NCI-H524 (cell line): Measurements from ENCODE around the gene HTRA3.

ENCODE experiments used
- DNase-seq, 2 experiments: peaks; one replicate each; lab custom pipeline; 2025; lab: John Stamatoyannopoulos, UW

HTRA3 gene

DNA sequence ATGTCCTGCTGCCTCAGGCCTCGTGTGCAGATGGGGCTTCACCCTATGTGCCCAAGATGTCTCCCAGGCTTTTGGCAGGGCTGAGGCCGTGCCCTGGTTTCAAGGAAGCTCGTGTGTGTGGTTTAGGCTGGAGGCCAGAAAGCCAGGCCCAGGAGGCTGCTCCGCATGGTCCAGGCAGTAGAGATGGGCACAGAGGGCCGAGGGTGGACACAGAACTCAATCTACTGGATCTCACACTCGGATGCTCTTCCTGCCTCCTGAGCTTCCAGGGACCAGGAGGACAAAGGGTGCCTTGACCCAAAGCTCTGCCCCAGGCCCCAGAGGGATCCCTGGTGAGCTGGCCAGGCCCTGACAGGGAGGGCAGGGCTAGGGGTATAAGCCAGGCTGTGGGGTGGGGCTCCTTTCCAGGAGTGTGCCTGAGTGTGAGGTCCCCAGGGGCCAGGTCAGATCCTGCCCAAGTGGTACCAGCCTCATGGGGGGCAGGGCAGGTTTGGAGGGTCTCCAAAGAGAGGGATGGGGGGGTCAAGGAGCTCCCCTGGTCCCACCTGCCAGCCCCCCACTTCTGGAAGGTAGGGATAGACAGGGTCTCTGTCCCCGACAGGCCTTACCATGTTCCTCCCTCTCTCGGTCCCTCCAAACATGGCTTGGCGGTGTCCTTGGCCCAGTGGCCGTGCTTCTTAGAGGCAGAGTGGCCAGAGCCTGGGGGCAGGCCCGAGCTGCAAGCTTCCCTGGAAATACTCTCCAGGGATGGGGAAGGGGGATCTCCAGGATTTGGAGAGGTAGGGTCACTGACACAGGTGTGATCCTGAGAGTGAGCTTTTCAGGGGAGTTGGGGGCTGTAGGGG, 23.8 kb downstream of the HTRA3 start:
- no peak for DNase-seq

DNA sequence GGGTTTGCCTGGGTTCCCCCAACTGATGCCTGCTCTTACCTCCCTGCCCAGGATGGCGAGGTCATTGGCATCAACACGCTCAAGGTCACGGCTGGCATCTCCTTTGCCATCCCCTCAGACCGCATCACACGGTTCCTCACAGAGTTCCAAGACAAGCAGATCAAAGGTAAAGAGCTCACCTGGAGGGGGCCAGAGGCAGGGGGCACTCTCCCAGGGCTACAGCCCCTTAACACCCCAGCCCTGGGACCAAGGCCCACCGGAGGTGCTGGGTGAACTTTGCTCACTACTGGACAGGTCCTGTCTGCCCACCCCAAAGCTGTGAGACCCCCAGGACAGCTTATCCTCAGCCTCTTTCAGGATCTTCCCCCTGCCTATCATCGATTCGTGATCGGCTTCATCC, 24.5 kb downstream of the HTRA3 start:
- no peak for DNase-seq

DNA sequence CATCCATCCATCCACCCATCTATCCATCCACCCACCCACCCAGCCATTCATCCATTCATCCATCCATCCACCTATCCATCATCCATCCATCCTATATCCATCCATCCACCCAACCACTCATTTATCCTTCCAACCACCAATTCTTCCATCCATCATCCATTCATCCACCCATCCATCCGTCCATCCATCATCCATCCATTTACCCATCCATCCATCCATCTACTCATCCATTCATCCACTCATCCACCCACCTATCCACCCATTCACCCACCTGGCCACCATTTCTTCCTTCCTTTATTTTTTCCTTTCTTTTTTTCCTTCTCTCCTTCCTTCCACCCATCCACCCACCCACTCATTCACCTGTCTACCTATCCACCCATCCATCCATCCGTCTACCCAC, 25.2 kb downstream of the HTRA3 start:
- no peak for DNase-seq

DNA sequence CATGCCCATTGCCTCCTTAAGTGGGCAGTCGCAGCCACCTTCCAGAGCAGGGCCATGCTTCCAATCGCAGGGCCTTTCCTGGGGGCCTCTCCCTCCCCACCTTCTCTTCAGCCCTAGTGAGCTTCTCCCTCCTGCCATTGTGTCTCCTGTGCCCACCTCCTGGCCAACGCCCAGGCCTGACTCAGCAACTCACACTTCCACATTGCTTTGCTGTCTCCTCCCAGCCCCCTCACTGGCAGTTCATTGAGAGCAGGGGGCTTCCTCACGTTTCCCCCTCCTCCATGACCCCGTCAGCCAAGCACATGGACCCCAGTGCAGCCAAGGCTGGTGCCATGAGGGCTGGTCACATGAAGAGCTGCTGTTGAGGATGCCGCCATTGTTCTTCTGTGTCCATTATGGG, 25.9 kb downstream of the HTRA3 start:
- no peak for DNase-seq

DNA sequence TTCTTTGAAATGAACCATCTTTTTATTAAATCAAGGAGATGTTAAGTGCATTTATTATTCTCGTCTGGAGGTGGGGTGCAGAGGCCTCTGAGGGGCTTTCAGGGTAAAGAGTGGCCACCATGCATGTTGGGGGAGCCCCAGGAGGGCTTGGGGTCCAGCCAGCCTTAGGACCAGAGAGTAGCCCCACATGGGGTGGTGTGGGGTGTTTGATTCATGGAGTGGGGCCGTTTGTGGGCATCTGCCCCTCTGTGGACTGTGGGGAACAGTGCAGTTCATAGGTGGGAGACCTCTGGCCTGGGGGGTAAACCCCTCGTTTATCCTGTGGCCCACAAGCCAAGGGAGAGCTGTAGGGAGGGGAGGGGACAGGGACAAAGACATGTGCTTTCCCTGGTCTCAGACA, 26.9 kb downstream of the HTRA3 start:
- no peak for DNase-seq

DNA sequence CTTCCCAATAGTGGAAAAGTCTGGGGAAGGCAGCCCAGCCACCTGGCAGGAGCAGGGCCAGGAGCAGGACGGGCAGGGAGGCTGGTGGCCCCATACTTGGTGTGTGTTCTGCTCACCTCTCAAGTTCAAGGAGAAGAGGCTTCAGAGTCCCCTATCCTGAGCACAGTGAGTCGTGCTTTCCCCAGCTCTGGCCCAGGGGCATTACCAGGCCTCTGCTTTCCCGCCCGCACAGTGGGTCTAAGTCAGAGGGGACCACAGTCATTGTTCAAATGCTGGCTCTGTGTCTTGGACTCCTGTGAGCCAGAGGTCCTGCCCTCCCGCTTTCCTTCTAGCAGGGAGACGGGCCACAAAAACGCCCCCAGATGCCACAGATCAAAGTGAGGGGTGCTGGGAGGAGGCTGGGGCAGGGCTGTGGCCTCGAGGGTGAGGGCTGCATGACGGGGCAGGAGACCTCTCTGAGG, 27.6 kb downstream of the HTRA3 start:
- no peak for DNase-seq

DNA sequence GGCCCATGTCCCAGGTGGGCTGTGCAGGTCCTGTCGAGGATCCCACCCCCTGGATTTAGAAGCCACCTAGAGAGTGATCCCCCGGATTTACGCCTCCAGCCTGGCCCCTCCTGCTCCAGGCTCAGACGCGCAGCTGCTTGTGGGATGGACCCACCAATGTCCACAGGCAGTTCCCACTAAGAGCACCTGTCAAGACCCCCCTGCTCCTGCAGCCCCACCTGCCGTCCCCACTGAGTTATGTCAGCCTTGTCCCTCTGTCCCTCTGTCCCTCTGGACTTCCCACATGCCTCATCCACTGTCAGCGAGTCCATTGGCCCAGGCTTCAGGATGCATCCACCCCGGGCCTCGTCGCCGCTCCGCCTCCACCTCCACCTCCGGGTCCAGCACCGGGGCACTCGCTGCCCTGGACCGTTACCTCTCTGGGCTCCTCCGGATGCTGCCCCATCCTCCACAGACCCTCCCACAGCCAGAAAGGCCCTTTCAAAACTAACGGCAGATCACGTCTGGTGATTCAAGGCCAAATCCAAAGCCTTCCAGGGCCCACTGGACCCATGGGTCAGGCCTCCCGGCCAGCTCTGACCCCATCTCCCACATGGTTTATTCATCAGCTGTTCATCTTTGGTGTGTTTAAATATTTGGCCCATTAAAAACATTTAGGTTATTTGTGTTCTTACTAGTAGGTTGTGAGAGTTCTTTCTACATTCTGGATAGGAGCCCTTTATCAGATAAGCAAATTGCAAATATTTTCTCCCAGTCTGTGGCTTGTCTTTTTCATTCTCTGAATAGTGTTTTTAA, 28.3 kb downstream of the HTRA3 start:
- DNase-seq = no peak

DNA sequence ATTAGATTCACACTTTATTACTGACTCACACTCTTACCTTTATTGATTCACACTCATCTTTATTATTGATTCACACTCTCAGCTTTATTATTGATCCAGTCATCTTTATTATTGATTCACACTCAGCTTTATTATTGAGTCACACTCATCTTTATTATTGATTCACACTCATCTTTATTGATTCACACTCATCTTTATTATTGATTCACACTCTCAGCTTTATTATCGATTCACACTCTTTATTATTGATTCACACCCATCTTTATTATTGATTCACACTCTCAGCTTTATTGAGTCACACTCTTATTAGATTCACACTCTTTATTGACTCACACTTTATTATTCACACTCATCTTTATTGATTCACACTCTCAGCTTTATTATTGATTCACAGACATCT, 31.3 kb downstream of the HTRA3 start:
- no peak for DNase-seq

GRCh38 chr4:8301851-8302730, 32.5 kb downstream of the HTRA3 start:
- DNase-seq = no peak

DNA sequence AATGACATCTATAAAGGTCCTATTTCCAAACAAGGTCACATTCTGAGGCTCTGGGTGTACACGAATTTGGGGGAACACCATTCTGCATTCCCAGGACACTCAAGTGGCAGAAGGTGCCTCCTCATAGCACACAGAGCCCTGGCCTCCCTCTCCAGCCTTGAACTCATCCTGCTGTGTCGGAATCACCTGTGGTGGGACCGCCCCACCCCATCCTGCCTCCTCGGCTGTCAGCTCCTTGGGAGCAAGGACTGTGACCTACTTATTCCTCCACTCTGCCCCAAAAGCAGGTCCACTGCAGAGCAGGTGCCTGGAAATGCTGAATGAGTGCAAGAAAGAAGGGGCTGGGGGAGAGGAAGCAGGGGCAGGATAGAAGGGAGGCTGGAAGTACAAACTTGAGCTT, 33.5 kb downstream of the HTRA3 start:
- no peak for DNase-seq

DNA sequence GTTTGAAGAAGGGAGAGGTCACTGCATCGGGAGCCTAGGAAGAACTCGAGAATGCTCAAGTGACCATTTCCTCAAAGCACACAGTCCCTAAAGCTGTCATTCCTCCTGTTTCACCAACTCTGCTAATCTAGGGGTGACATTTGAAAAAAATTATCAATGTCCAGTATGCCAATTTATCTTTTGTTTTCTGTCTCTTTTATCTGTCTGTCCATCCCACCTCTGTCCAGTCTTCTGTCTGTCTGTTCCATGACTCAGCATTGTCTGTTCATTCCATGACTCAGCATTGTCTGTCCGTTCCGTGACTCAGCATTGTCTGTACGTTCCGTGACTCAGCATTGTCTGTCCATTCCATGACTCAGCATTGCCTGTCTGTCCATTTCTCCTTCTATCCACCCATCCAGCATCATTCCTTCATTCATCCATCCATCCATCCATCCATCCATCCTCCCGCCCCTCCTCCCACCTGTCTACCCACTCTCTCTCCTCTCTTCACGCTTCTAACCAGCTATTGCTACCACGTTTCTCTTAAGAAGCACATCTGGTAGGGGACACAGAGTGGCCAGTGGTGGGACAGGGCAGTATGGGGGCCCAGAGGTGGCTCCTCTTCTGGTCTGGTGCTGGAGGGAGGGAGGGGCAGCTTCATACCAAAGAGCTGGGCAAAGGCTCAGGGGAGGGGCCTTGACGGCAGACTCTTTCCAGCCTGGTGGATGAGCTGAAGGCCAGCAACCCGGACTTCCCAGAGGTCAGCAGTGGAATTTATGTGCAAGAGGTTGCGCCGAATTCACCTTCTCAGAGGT, 34.1 kb downstream of the HTRA3 start:
- DNase-seq = no peak

DNA sequence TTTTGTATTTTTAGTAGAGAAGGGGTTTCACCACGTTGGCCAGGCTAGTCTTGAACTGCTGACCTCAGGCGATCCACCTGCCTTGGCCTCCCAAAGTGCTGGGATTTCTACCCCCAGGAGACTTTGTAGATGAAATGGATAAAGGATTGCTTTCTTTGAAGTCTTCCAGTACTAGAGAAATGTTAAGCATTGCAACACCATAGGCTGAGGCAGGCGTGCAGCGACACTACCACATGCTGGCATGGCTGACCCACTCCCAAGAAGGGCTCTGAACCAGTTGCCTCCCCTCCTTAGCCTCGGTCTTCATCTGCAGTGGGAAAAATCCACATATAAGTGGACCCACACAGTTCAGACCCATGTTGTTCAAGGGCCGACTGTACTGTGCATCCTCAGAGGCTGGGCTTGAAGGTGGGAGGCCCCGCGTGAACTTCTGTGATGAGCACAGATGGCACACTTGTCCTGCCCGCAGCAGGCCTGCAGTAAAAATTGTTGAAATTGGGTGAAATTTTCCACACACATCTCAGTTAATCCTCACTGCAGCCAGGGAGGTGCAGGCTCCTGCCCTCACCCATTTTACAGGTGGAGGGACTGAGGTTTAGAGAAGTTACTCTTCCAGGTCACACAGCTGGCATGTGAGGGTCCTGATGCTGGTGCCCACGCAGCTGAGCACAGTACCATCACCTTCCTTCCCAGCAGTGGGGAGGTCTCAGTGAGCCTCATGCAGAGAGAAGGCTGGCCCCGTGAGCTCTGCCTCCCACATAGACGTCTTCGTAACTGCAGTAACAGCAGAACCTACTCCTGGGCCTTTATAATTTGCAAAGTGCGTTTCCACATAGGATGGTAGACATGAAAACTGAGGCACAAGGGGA, 35.5 kb downstream of the HTRA3 start:
- DNase-seq = no peak

- DNase-seq = no peak
These were observed 36.4 kb downstream of the HTRA3 start for GRCh38 chr4:8305851-8306471.

GRCh38 chr4:8306511-8307021, 37.0 kb downstream of the HTRA3 start:
- DNase-seq = no peak

DNA sequence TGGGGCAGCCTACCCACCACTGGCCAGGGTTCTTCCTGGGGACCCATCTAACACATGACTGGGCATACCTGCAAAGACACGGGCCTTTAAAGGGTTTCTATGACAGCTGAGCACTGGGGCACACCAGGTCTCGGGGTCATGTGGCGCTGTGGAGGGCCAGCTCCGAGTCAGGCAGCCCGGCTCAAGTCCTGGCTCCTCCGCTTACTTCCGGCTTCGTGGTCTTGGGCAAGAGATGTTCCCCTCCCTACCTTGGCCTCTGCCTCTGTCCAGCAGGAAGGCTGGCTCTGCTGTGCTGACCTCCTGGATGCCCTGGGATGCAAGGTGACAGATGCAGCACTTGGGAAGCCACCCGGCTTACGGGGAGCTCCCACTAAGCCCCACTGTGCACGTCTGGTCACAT, 37.6 kb downstream of the HTRA3 start:
- no peak for DNase-seq

DNA sequence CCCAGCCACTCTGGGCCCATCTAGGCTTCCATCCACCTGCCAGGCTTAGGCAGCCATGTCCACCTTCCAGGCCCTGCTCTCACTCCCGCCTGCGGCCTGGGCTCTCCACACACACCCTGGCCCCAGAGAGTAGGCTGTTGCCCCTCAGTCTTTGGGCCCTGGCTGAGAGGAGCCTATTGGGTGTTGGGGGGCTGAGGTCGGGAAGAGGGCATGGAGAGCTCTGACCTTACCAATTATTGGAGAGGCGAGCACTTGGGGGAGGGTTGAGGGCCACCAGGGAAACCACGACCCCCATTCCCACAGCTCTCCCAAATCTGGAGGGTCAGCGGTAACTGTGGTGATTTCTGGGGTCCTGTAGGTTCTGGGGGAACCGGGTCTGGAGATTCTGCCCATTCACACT, 38.2 kb downstream of the HTRA3 start:
- DNase-seq = no peak

DNA sequence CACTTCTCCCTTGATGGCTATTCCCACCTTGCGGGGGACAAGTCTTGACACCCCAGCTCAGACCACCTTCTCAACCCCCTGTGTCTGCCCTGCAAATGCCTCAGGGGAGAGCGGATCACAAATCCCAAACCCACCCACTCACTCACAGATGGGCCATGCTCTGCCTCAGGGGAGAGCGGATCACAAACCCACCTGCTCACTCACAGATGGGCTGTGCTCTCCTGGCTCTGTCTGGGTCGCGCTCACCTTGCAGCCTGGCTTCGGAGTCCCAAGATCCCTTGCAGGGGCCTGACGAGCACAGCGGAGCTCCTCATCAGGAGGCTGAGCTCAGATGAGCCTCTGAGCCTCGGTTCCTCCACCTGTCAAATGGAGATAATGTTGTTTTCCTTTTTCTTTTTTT, 38.6 kb downstream of the HTRA3 start:
- DNase-seq = no peak

GRCh38 chr4:8308856-8309771, 39.6 kb downstream of the HTRA3 start:
- no peak for DNase-seq

- DNase-seq = no peak
These were observed 40.8 kb downstream of the HTRA3 start for GRCh38 chr4:8310306-8310705.
